ENCODE measurements around the gene MDFIC2.

The MDFIC2 gene

GRCh38 chr3:70180664-70181063 lies 131.8 kb downstream of the MDFIC2 start:
- Histone ChIP-seq H3K27ac (ENCODE audit: low read depth, low read length) (no peak overlapping the region), H3K9ac (ENCODE audit: low read depth, low read length) (no peak overlapping the region), H3K36me3 (ENCODE audit: insufficient read depth, low read length) (no peaks in the 10 kb centered on the region), H3K4me1 (ENCODE audit: insufficient read depth, low read length) (peaks cover 23% of the 10 kb centered on the region), H3K27me3 (ENCODE audit: insufficient read depth, low read length) (0 out of 2 replicates have a peak, but pooled peaks cover 3% of the 10 kb centered on the region), H3K9me3 (ENCODE audit: insufficient read depth, low read depth, low read length) (no peaks in the 10 kb centered on the region), H3K4me3 (ENCODE audit: low read length) (no peak overlapping the region)
- WGBS, result 95% methylated on average over 6 of the region's 6 CpGs

GRCh38 chr3:70179111-70179510 lies 133.3 kb downstream of the MDFIC2 start:
- Histone ChIP-seq H3K9ac (ENCODE audit: low read depth, low read length) (no peak overlapping the region), H3K9me3 (ENCODE audit: insufficient read depth, low read depth, low read length) (no peaks in the 10 kb centered on the region), H3K4me3 (ENCODE audit: low read length) (no peak overlapping the region), H3K27me3 (ENCODE audit: insufficient read depth, low read length) (0 out of 2 replicates have a peak, but pooled peaks cover 3% of the 10 kb centered on the region), H3K4me1 (ENCODE audit: insufficient read depth, low read length) (peaks cover 23% of the 10 kb centered on the region), H3K27ac (ENCODE audit: low read depth, low read length) (no peak overlapping the region), H3K36me3 (ENCODE audit: insufficient read depth, low read length) (no peaks in the 10 kb centered on the region)
- 88% methylated on average over 3 of the region's 3 CpGs for WGBS

GRCh38 chr3:70177881-70178645 lies 134.4 kb downstream of the MDFIC2 start:
- 95% methylated on average over 8 of the region's 8 CpGs for WGBS
- 0 out of 2 replicates have a peak, but pooled peaks cover 3% of the 10 kb centered on the region for H3K27me3 ChIP-seq (ENCODE audit: insufficient read depth, low read length)
- no peak overlapping the region for H3K9ac ChIP-seq (ENCODE audit: low read depth, low read length)
- H3K27ac ChIP-seq (ENCODE audit: low read depth, low read length), result no peak overlapping the region
- H3K36me3 ChIP-seq (ENCODE audit: insufficient read depth, low read length), result no peaks in the 10 kb centered on the region
- H3K4me1 ChIP-seq (ENCODE audit: insufficient read depth, low read length), result peaks cover 16% of the 10 kb centered on the region
- H3K4me3 ChIP-seq (ENCODE audit: low read length), result no peak overlapping the region
- H3K9me3 ChIP-seq (ENCODE audit: insufficient read depth, low read depth, low read length), result no peaks in the 10 kb centered on the region

- Histone ChIP-seq H3K27me3 (ENCODE audit: insufficient read depth, low read length) (no peaks in the 10 kb centered on the region), H3K4me3 (ENCODE audit: low read length) (no peak overlapping the region), H3K9me3 (ENCODE audit: insufficient read depth, low read depth, low read length) (no peaks in the 10 kb centered on the region), H3K4me1 (ENCODE audit: insufficient read depth, low read length) (0 out of 2 replicates have a peak, but pooled peaks cover 3% of the 10 kb centered on the region), H3K36me3 (ENCODE audit: insufficient read depth, low read length) (no peaks in the 10 kb centered on the region), H3K27ac (ENCODE audit: low read depth, low read length) (no peak overlapping the region), H3K9ac (ENCODE audit: low read depth, low read length) (no peak overlapping the region)
- 84% methylated on average over 3 of the region's 4 CpGs for WGBS
Measured at GRCh38 chr3:70176224-70176623, 136.2 kb downstream of the MDFIC2 start.

GRCh38 chr3:70156808-70157207 lies 155.6 kb downstream of the MDFIC2 start:
- no peaks in the 10 kb centered on the region for H3K4me1 ChIP-seq (ENCODE audit: insufficient read depth, low read length)
- H3K36me3 ChIP-seq (ENCODE audit: insufficient read depth, low read length), result no peaks in the 10 kb centered on the region
- H3K9me3 ChIP-seq (ENCODE audit: insufficient read depth, low read depth, low read length), result no peaks in the 10 kb centered on the region
- H3K27me3 ChIP-seq (ENCODE audit: insufficient read depth, low read length), result no peaks in the 10 kb centered on the region
- no CpG with 5 or more reads among the region's 1 CpG for WGBS
- no peak overlapping the region for H3K9ac ChIP-seq (ENCODE audit: low read depth, low read length)
- no peak overlapping the region for H3K4me3 ChIP-seq (ENCODE audit: low read length)
- no peak overlapping the region for H3K27ac ChIP-seq (ENCODE audit: low read depth, low read length)

- 64% methylated on average over 1 of the region's 3 CpGs for WGBS
- H3K27me3 ChIP-seq (ENCODE audit: insufficient read depth, low read length), result no peaks in the 10 kb centered on the region
- no peaks in the 10 kb centered on the region for H3K4me1 ChIP-seq (ENCODE audit: insufficient read depth, low read length)
- no peaks in the 10 kb centered on the region for H3K9me3 ChIP-seq (ENCODE audit: insufficient read depth, low read depth, low read length)
- no peak overlapping the region for H3K4me3 ChIP-seq (ENCODE audit: low read length)
- H3K27ac ChIP-seq (ENCODE audit: low read depth, low read length), result no peak overlapping the region
- H3K36me3 ChIP-seq (ENCODE audit: insufficient read depth, low read length), result no peaks in the 10 kb centered on the region
- no peak overlapping the region for H3K9ac ChIP-seq (ENCODE audit: low read depth, low read length)
Measured at GRCh38 chr3:70150599-70150998, 161.8 kb downstream of the MDFIC2 start.

GRCh38 chr3:70149714-70150400 lies 162.6 kb downstream of the MDFIC2 start:
- H3K36me3 ChIP-seq (ENCODE audit: insufficient read depth, low read length), result no peaks in the 10 kb centered on the region
- H3K9ac ChIP-seq (ENCODE audit: low read depth, low read length), result no peak overlapping the region
- H3K4me1 ChIP-seq (ENCODE audit: insufficient read depth, low read length), result no peaks in the 10 kb centered on the region
- H3K27me3 ChIP-seq (ENCODE audit: insufficient read depth, low read length), result no peaks in the 10 kb centered on the region
- WGBS, result 95% methylated on average over 4 of the region's 4 CpGs
- H3K9me3 ChIP-seq (ENCODE audit: insufficient read depth, low read depth, low read length), result peaks cover 5% of the 10 kb centered on the region; the same call in 1 of the 2 replicates
- H3K27ac ChIP-seq (ENCODE audit: low read depth, low read length), result no peak overlapping the region
- no peak overlapping the region for H3K4me3 ChIP-seq (ENCODE audit: low read length)
